NCI-H446 (cell line): ENCODE data around the gene BCL6.
"Not testable (repeated sequence)": the region's sequence is repeated elsewhere in the genome, so short reads cannot be mapped to it uniquely, and the experiment has no call there.

Experiments used
- DNase-seq, 2 experiments: peaks; one replicate each; lab custom pipeline; 2025; lab: John Stamatoyannopoulos, UW

Gene BCL6

GRCh38 chr3:187714404-187714979 lies 30.8 kb downstream of the BCL6 start:
- peak; percentile 74 to 86 for DNase-seq

GRCh38 chr3:187713504-187713903 lies 31.8 kb downstream of the BCL6 start:
- peak in 1 of 2 experiments; percentile 53 for DNase-seq

GRCh38 chr3:187709155-187709554 lies 36.1 kb downstream of the BCL6 start:
- DNase-seq: no peak

DNA sequence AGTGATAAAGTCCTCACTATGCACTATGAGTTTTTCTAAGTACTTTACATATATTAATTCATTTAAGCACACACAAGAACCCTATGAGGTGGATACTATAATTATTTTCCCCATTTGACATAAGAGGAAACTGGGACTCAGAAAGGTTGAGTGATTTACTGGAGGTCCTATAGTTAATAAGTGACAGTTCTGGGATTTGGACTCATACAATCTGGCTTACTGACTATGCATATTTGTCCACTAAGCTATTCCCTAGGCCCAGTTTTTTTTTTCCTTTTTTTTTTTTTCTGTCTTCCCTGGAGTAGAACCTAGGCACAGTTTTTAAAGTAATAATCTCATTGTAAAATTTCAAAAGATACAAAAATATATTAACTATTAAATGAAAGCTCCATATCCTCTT lies 36.6 kb downstream of the BCL6 start:
- no peak for DNase-seq

DNA sequence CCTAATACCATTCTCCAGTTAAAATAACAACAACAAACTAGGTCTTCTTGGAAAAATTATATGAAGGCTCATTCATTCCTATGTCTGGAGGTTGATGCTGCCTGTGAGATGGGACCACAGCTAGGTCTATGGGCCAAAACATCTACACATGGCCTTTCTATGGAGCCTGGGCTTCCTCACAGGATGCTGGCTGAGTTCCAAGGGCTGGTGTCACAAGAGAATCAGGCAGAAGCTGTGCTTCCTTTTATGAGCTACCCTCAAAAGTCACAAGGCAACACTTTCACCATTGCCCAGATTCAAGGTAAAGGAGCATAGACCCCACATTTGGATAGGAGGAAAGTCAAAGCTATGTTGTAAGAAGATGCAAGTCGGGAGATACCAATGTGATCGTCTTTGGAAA lies 38.3 kb downstream of the BCL6 start:
- peak in 1 of 2 experiments; percentile 29 for DNase-seq

DNA sequence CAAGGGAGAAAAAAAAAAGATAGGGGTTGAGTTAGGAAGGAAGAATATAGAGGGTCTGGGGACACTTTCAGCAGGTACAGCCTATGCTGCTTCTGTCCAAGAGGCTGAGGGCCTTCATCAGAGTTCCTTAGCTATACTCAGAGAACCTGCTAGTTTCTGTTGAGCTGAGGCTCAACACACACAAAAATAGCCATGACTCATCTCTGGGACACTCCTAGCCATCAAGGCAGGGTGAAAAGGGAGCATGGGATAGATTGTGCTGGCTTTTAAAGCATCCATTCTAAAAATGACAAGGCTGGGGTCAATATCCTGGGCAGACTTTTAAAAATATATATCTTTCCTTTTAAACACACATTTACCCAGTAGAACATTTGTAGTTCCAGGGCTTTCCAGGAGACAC lies 40.1 kb downstream of the BCL6 start:
- DNase-seq: no peak

- DNase-seq: no peak
Observed at GRCh38 chr3:187702507-187703033, 42.7 kb downstream of the BCL6 start, which contains the start of gene RTP2. Gene RTP2 (minus strand): TSS chr3:187702557. CDS start chr3:187702128, 429 bp downstream.

DNA sequence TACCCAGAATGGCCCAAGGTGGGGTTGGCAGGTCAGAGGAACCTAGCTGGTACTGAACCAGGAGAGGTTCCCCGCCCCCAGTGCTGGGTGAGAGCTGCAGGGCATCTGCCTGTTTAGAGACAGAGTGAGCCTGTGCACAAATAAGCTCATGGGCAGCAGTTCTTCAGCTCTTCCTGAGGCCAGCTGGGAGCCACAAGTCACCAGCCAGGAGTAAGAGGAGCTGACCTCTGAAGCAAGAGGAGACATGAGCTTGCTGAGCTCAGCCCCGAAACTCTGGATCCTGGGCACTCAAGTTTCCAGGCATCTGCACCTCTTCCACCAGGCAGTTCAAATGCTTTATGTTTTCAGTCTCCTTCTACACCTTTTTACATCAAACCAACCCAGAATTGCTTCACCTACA lies 45.0 kb downstream of the BCL6 start:
- DNase-seq: no peak

DNA sequence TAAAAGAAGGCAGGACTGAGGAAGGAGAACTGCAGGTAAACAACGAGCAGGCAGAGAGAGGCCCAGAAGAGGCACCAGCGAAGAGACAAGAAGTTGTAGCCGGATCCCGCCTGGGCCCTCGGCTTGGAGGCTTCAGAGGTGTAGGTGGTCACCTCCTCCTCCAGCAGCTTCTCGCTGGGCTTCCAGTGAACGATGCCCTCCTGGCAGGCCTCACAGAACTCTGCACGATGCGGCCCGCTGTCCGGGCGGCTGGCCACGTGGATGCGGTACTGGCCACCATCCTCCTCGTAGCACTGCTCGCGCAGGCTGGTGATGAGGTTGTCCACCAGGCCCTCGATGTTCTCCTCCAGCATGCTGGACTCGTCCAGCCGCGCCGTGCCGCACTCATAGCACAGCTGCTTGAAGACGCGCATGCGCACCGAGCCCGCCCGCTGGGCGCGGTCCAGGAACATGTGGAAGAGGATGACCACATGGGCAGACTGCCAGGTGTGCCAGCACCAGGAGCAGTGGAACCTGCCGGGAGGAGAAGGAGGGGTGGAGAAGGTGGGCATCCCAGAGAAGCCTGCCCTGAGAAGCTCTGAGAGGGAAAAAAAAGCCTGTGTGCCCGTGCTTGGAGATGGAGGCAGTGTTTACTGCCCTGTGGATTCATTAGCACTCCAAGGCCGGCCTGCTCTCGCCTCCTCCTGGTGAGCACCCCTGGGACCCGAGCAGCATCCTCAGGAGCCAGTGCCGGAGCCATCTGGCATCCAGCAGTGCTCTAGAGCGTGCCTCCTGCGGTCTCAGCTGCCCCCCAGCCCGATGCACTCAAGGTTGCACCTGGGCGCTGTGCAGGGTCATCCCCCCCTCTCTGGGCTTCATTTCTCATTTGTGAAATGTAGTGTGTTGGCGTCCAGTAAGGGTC lies 46.5 kb downstream of the BCL6 start:
- DNase-seq: no peak

DNA sequence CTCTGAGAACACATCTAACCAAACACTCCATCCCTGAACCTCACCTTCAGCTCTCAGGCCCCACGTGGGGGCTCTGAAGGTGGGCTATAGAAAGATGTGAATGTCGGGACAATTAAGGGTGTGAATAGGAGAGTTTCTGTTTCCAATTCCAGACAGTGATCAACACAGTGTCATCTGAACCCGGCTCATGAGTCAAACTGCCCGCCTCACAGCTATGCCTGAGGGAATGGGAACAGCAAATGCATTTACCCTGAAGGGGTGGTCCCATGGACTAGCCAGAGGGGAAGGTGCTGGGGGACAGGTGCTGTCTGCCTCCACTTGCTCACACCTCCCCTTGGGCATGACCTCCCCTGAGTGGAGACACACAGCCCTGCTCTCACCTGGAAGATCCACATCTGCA lies 49.2 kb downstream of the BCL6 start:
- DNase-seq: no peak

GRCh38 chr3:187695449-187695848 lies 49.8 kb downstream of the BCL6 start:
- no peak for DNase-seq

GRCh38 chr3:187694801-187695200 lies 50.5 kb downstream of the BCL6 start:
- no peak for DNase-seq

GRCh38 chr3:187693431-187693830 lies 51.8 kb downstream of the BCL6 start:
- no peak for DNase-seq

GRCh38 chr3:187689984-187690383 lies 55.3 kb downstream of the BCL6 start:
- no peak for DNase-seq

GRCh38 chr3:187686621-187687273 lies 58.5 kb downstream of the BCL6 start:
- DNase-seq: no peak

- DNase-seq: no peak
Observed at GRCh38 chr3:187685948-187686347, 59.3 kb downstream of the BCL6 start.

- no peak for DNase-seq
Observed at GRCh38 chr3:187684880-187685279, 60.4 kb downstream of the BCL6 start.

DNA sequence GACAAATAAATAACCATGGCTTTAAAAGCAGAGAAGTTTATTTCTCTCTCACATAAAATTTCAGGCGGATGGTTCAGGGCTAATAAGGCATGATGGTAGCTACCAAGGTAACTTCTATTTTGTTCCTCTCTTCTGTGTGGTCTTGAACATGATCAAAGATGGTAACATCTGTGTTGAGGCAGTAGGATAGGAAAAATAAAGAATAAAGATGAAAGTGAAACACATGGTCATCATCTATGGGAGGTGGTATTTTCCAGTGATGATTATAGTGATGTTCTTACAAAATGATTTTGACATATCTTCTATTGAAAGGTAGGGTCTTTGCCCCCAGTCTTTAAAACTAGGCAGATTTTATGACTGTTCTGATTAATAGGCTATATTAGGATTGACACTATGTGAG lies 60.8 kb downstream of the BCL6 start:
- no peak for DNase-seq

DNA sequence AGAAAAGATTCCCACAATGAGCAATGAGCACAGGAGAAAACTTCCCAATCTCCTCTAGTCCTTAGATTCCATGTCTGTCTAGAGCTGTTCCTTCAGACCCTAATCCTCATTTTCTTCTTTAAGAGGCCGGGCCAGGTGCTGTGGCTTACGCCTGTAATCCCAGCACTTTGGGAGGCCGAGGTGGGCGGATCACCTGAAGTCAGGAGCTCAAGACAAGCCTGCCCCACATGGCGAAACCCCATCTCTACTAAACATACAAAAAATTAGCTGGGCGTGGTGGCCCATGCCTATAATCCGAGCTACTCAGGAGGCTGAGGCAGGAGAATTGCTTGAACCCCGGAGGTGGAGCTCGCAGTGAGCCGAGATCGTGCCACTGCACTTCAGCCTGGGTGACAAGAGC lies 63.5 kb downstream of the BCL6 start:
- DNase-seq: not testable (repeated sequence)

DNA sequence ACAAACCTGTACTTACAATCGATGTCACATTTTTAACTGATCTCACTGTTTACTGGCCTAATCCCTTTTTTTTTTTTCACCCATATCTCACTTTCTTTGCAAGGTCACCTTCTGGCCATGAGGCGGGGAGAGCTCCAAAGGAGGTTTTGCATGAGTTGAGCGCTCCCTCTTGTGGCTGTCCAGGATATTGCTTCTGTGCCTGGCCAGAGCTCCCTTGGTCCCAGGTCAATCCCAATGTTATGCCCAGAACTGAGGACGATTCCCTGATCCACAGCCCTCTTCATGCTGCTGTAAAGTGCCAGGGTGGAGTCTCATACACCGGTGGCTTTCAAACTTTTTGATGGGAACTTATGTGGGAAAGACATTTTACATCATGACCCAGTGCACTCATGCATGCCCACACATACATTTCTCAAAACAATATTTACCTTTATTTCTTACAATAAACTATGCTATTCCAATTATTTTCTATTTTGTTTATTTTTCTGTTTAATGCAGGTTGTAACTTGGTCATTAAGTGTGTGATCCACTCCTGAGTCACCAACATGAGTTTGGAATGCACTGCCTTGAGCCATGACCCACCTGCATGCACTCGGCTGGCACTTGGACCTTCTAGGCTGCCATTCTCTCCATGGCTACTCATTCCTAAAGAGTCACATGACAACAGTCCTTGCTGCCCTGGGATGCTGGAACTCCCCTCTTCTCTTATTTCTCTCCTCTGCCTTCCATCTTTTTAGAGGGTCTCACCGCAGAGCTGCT lies 65.5 kb downstream of the BCL6 start:
- DNase-seq: peak; percentile 61 to 81

DNA sequence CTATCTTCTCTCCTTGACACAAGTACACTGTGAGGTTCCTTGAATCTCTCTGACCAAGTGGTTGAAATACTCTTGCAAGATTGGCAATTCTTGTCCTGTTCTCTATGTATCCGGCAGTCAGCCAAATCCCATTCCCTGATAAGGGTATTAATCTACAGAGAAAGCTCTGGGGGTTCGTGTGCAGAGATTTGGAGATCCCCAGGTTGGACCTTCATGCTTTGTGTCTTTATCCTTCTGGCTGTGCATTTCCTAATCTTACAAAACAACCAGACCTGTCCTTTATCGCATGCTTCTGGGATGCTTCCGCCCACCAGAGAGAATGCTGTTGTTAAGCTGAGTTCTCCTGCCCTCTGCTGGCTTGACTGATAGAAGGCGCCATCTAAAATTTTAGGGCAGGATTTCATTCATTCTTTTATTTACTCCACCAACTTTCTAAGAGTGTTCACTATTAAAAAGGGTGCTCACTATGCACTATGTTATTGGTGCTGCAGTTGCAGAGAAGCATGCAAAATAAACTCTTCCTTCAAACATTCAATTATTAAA lies 66.5 kb downstream of the BCL6 start:
- DNase-seq: peak; percentile 38 to 46

- DNase-seq: no peak
Observed at GRCh38 chr3:187677604-187678003, 67.7 kb downstream of the BCL6 start.
